Hepatocyte (in vitro differentiated cells): ENCODE data around the gene PEX11A. TPM values are rescaled to one million over a fixed set of nuclear protein-coding genes. Genes with fewer than 3 reads are reported as not detected.

ENCODE experiments used
- DNase-seq: peaks from one replicate; pipeline ENCODE4 v3.0.0-alpha.2; 2016; ENCODE audit warnings: low spot score
- H2AFZ ChIP-seq: fragments of 200-600 bp; sonication (generic); 2 replicates; pipeline ENCODE4 v1.6.0; 2016; ENCODE audit warnings: antibody characterized with exemption, mild to moderate bottlenecking
- H3K27ac ChIP-seq: fragments of 200-600 bp; sonication (generic); 2 replicates; pipeline ENCODE4 v1.5.1; 2016; ENCODE audit warnings: mild to moderate bottlenecking
- H3K27me3 ChIP-seq: fragments of 200-600 bp; sonication (generic); 2 replicates; pipeline ENCODE4 v1.6.1; 2016
- H3K36me3 ChIP-seq: fragments of 200-600 bp; sonication (generic); replicated peaks from 2 replicates; pipeline ENCODE4 v1.5.1; 2016; ENCODE audit warnings: low read depth; ENCODE audit not compliant: insufficient read depth
- H3K4me1 ChIP-seq: fragments of 200-600 bp; sonication (generic); 2 replicates; pipeline ENCODE4 v1.5.1; 2016; ENCODE audit warnings: mild to moderate bottlenecking, moderate library complexity; ENCODE audit not compliant: insufficient read depth
- H3K4me2 ChIP-seq: fragments of 200-600 bp; sonication (generic); 2 replicates; pipeline ENCODE4 v1.6.0; 2016
- H3K4me3 ChIP-seq: fragments of 200-600 bp; sonication (generic); 2 replicates; pipeline ENCODE4 v1.5.1; 2016; ENCODE audit warnings: mild to moderate bottlenecking
- H3K79me2 ChIP-seq: fragments of 200-600 bp; sonication (generic); 2 replicates; pipeline ENCODE4 v1.6.0; 2017; ENCODE audit warnings: mild to moderate bottlenecking
- H3K9me2 ChIP-seq: fragments of 200-600 bp; sonication (generic); replicated peaks from 2 replicates; pipeline ENCODE4 v1.6.0; 2017; ENCODE audit warnings: mild to moderate bottlenecking; ENCODE audit not compliant: insufficient read depth
- H3K9me3 ChIP-seq: fragments of 200-600 bp; sonication (generic); 2 replicates; pipeline ENCODE4 v1.5.1; 2016; ENCODE audit warnings: low read depth, mild to moderate bottlenecking
- H4K20me1 ChIP-seq: fragments of 200-600 bp; sonication (generic); 2 replicates; pipeline ENCODE4 v1.6.0; 2016; ENCODE audit warnings: mild to moderate bottlenecking; ENCODE audit not compliant: insufficient read depth, poor library complexity, severe bottlenecking
- CTCF ChIP-seq: fragments of 200-600 bp; sonication (generic); IDR thresholded peaks from 2 replicates; pipeline ENCODE4 v1.5.1; 2016; ENCODE audit warnings: antibody characterized with exemption, mild to moderate bottlenecking; ENCODE audit not compliant: poor library complexity
- EZH2 ChIP-seq: fragments of 200-600 bp; sonication (generic); IDR thresholded peaks from 2 replicates; pipeline ENCODE4 v1.6.1; 2016; ENCODE audit warnings: antibody characterized with exemption, mild to moderate bottlenecking, borderline replicate concordance
- EZH2phosphoT487 ChIP-seq: fragments of 200-600 bp; sonication (generic); IDR thresholded peaks from one replicate; pipeline ENCODE4 v1.6.1; 2018; ENCODE audit warnings: antibody characterized with exemption, mild to moderate bottlenecking, low read depth, moderate library complexity; ENCODE audit not compliant: unreplicated experiment, severe bottlenecking
- WGBS: methylation state at CpG from one replicate; pipeline ENCODE4 v1.1.6; 2016; ENCODE audit warnings: low lambda C conversion rate; ENCODE audit errors: missing lambda C conversion rate; 5-methylcytosine and 5-hydroxymethylcytosine counted together
- polyA plus RNA-seq: library from polyadenylated mRNA; unstranded; fragments of >200 nt; fragmentation: Nextera tagmentation; extraction: Ambion mirVana; gene quantifications from 2 replicates; pipeline ENCODE4 v1.2.1, GENCODE V29; 2016
- total RNA-seq: library from RNA; depleted of rRNA; stranded (reverse); fragments of >200 nt; gene quantifications from 2 replicates; pipeline ENCODE4 v1.2.3, GENCODE V29; 2014

The PEX11A gene
- total and polyA plus RNA-seq, 2 experiments from 2014 or later, result 10.0 to 10.7 TPM

GRCh38 chr15:89732451-89733172 is 42.1 kb upstream of the PEX11A start:
- Histone ChIP-seq H3K36me3 (no peaks in the 10 kb centered on the region), H3K27me3 (peaks cover 9% of the 10 kb centered on the region), H3K27ac (no peak overlapping the region), H2AFZ (no peak overlapping the region), H3K4me2 (no peak overlapping the region), H3K4me3 (no peak overlapping the region), H3K9me3 (no peaks in the 10 kb centered on the region), H3K79me2 (no peaks in the 10 kb centered on the region), H3K9me2 (no peaks in the 10 kb centered on the region), H3K4me1 (peaks cover 3% of the 10 kb centered on the region), H4K20me1 (no peaks in the 10 kb centered on the region)
- no peak for DNase-seq
- WGBS, result 72% methylated on average over 8 of the region's 8 CpGs
- TF ChIP-seq CTCF, result no peak

GRCh38 chr15:89731275-89731674 is 40.7 kb upstream of the PEX11A start:
- H3K4me2 ChIP-seq, result no peak overlapping the region
- peaks cover 9% of the 10 kb centered on the region for H3K27me3 ChIP-seq
- H3K4me1 ChIP-seq, result peaks cover 3% of the 10 kb centered on the region
- H3K9me3 ChIP-seq, result no peaks in the 10 kb centered on the region
- no peak overlapping the region for H3K4me3 ChIP-seq
- TF ChIP-seq EZH2 (no peak), EZH2phosphoT487 (no peak), CTCF (no peak)
- no peak for DNase-seq
- H3K36me3 ChIP-seq, result no peaks in the 10 kb centered on the region
- H3K79me2 ChIP-seq, result no peaks in the 10 kb centered on the region
- WGBS, result 86% methylated on average over 5 of the region's 5 CpGs
- H3K9me2 ChIP-seq, result no peaks in the 10 kb centered on the region
- H3K27ac ChIP-seq, result no peak overlapping the region
- H4K20me1 ChIP-seq, result no peaks in the 10 kb centered on the region
- H2AFZ ChIP-seq, result no peak overlapping the region

GRCh38 chr15:89728254-89728653 is 37.7 kb upstream of the PEX11A start:
- Histone ChIP-seq H3K4me1 (peaks cover 3% of the 10 kb centered on the region), H3K4me3 (no peak overlapping the region), H3K9me2 (no peaks in the 10 kb centered on the region), H3K36me3 (peaks cover 3% of the 10 kb centered on the region), H3K79me2 (no peaks in the 10 kb centered on the region), H4K20me1 (no peaks in the 10 kb centered on the region), H3K4me2 (no peak overlapping the region), H3K27me3 (peaks cover 4% of the 10 kb centered on the region), H2AFZ (no peak overlapping the region), H3K9me3 (no peaks in the 10 kb centered on the region), H3K27ac (peak overlapping the region; percentile 80)
- WGBS, result 36% methylated on average over 2 of the region's 2 CpGs
- peak; percentile 48 for DNase-seq
- TF ChIP-seq EZH2, result no peak

GRCh38 chr15:89725064-89725463 is 34.5 kb upstream of the PEX11A start:
- H3K27ac ChIP-seq, result no peak overlapping the region
- no peak for DNase-seq
- H3K79me2 ChIP-seq, result no peaks in the 10 kb centered on the region
- H3K27me3 ChIP-seq, result no peaks in the 10 kb centered on the region
- H2AFZ ChIP-seq, result no peak overlapping the region
- H3K36me3 ChIP-seq, result peaks cover 3% of the 10 kb centered on the region
- 94% methylated on average over 1 of the region's 1 CpG for WGBS
- no peaks in the 10 kb centered on the region for H3K9me3 ChIP-seq
- H4K20me1 ChIP-seq, result no peaks in the 10 kb centered on the region
- H3K9me2 ChIP-seq, result no peaks in the 10 kb centered on the region
- no peak overlapping the region for H3K4me2 ChIP-seq
- TF ChIP-seq EZH2phosphoT487 (no peak), CTCF (no peak), EZH2 (no peak)
- H3K4me1 ChIP-seq, result peaks cover 3% of the 10 kb centered on the region
- H3K4me3 ChIP-seq, result no peak overlapping the region
